Ecto neural progenitor cell (in vitro differentiated cells): ENCODE measurements around the gene ARHGAP27.
A peak's percentile ranks its signal among the peaks of the same experiment; 100 is the strongest.

Experiments
- DNase-seq: peaks from one replicate; pipeline ENCODE4 v3.0.0-alpha.2; 2018; ENCODE audit warnings: low spot score

The ARHGAP27 gene

GRCh38 chr17:45385331-45385997 is 47.2 kb downstream of the ARHGAP27 start:
- peak; percentile 98 for DNase-seq

DNA sequence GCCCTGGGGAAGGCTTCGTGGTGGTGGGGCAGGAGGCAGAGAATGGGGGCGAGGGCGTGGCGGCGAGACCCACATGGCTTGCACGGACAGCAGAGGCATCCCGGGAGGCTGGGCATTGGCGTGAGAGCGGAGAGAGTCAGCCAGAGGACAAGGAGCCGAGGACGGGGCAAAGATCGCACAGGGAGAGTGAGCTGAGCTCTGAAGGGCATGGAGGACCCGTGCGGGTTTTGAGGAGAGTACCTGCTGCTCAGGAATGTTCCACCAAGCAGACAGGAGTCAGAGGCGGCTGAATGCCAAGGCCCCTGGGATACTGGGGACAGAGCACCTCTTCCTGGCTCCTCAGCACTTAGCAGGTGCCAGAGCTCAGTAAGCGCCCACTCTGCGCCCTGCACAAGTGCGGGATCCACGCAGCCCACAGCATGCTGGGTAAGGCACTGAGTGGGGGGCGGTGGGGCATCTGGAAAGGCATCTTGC is 47.8 kb downstream of the ARHGAP27 start:
- DNase-seq, result peak; percentile 54

- no peak for DNase-seq
These were observed 48.5 kb downstream of the ARHGAP27 start for GRCh38 chr17:45384047-45384788.

DNA sequence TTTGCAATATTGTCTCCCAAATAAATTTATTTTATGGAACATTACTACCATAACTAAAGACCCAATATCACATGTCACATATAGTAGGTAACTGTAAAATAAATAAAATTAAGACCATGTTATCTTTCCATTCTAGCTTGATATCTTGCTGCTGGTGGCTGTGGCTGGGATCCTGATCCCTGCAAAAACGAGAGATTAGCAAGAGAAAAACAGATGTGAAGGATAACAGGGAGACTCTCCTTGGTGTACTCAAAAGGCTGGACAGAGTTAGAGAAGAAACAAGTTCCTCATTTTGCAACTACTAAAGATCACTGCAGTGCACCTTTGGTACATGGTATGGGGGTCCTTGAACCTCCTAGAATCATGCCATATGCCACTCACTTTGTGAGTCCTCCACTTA is 49.7 kb downstream of the ARHGAP27 start:
- no peak for DNase-seq

DNA sequence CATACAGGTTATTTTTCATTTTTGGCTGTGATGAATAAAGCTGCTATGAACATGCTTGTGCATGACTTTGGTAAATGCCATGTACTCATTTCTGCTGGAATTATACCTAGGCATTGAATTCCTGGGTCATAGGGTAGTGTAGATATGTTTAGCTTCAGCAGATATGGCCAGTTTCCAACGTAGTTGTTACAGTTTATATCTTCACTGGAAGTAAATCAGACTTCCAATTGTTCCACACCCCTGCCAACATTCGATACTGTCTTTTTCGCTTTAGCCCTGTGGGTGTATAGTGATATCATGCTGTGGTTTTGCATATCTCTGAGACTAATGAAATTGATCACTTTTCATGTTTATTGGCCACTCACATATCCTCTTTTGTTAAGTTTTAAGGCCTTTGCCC is 50.4 kb downstream of the ARHGAP27 start:
- DNase-seq, result no peak

GRCh38 chr17:45380991-45381390 is 51.7 kb downstream of the ARHGAP27 start:
- DNase-seq, result no peak

- DNase-seq, result no peak
These were observed 52.5 kb downstream of the ARHGAP27 start for GRCh38 chr17:45380046-45380765.

GRCh38 chr17:45377401-45377800 is 55.3 kb downstream of the ARHGAP27 start:
- no peak for DNase-seq

DNA sequence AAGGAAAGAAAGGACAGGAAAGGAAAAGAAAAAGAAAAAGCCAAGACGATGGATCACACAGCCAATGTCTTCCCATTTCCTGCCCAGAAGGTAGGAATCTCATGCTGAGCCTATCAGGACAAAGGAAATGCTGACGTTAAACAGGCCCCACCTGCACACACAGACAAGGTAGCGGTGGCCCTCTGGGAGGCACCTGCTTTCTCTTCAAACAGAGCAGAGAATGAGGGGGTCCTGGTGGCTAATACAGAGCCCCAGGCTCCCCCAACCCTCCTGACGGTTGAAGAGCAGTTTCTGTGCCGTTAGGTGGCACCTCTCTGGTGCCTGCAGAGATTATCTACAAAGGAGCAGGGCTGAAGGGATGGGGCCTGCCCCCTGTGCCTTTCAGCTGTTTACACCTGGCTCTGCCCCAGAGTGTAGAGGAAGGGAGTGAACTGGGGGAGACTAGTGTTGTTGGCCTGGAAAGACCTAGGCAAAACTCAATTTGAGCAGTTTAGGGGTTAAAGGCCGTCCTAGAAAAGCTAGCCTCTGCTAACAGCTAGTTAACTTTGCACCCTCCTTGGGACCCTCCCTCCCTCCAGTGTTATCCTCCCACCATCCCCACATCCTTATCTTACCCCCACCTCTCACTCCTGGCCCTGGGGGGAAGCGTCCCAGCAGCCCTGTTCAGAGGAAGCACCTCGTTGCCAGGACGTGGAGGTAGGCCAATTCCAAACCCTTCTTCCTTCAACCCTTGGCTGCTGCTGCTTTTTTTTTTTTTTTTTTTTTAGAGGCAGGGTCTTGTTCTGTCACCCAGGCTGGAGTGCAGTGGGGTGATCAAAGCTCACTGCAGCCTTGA is 56.3 kb downstream of the ARHGAP27 start:
- no peak for DNase-seq

DNA sequence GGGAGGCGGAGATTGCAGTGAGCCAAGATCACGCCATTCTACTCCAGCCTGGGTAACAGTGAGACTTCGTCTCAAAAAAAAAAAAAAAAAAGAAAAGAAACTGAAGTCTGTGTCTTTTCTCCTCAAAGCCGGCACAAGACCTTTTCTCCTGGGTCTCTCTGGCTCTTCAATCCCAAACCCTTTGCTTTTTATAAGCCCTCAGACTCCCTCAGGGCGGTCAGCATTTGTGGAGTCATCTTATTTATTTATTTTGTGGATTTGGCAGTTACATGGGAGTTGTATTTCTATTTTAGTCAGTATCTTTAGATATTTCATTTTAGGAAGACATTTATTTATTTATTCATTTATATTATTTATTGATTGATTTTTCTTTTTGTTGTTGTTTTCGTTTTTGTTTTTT is 58.2 kb downstream of the ARHGAP27 start:
- no peak for DNase-seq

DNA sequence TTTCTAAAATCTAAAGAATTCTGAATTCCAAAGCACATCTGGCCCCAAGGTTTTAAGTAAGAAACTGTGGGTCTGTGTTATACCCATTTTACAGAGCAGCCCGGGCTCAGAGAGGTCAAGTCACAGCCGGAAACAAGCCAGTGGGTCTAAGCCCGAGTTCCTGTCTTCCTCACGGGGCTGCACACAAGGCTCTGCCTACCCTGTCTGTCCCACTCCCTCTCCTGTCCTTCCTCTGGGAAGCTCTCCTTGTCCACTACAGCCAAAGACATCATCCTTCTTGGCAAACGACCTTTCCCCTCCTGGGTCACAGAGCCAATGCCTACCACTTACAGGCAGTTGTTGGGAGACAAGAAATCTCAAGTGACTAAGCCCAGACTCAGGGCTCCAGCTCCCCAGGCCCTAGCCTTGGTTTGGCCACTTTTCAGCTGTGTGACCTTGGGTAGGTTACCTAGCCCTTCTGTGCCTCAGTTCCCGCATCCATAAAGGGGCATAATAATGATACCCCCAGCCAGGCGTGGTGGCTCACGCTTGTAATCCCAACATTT is 60.3 kb downstream of the ARHGAP27 start:
- peak; percentile 47 for DNase-seq

DNA sequence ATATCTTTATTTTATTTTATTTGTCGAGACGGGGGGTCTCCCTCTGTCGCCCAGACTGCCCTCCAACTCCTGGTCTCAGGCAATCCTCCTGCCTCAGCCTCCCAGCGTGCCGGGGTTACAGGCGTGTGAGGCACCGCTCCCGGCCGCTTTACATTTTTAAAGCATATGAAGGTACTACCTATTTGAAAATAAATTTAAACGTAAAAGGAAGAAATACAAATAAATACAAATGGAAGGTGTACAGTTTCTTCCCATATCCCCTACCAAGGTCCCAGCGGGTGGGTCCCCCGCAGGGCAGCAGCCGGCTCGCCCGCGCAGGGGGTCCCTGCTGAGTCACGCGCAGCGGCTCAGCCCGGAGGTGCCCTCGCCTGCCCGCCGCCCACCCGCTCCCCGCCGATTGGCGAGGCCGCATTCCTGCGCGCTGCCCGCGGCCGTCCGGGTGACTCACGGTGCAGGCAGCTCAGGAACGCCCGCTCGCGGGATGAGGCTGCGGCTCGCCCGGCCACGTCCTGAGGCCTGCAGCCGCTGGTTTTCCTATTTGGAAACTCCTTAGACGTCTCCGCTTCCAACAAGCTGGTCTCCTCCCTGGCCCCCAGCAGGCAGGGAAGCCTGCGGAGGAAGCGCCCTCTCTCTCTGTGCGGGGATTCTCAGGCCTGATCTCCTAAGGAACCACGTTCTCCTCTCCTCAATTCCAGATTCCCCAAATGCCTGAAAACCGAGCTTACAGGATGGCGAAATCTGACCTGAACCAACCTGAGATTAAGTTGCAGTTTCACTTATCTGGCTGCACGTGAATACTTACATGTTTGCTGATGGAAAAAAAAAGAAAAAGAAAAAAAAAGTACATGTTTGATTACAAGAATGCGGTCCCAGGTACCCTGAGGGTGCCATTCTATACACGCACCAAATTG is 61.0 kb downstream of the ARHGAP27 start:
- peak; percentile 96 for DNase-seq

DNA sequence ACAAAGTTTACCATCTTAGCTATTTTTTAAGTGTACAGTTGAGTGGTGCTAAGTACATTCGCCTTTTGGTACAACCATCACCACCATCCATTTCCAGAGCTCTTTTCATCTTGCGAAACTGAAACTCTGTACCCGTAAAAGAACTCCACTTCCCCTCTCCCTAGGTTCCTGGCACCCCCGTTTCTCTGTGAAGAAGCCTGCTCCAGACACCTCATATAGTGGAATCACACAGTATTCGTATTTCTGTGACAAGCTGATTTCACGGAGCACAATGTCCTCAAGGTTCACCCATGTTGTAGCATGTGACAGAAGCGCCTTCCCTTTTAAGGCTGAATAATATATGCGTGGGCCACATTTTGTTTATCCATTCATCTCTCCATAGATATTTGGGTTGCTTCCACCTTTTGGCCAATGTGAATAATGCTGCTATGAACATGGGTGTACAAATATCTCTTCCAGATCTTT is 61.7 kb downstream of the ARHGAP27 start:
- DNase-seq, result peak; percentile 43

GRCh38 chr17:45369421-45369820 is 63.2 kb downstream of the ARHGAP27 start:
- peak; percentile 7 for DNase-seq

GRCh38 chr17:45368651-45369050 is 64.0 kb downstream of the ARHGAP27 start:
- peak; percentile 11 for DNase-seq

DNA sequence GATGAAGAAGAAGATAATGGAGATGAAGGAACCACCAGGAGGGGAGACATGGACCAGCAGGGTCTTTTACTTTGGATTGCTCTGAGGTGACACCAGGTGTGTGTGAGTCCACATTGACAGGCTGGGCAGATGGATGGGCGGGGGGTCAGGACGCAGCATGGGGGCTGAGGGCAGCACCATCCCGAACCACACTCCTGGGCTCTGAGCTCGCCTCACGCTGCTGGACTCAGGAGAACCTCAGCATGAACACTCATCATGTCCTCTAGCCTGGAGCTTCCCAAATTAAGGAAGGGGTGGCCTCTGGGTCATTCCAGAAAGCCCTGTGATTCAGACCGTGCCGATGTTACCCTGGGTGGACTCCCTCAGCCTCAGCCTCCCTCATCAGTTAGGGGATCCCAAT is 65.5 kb downstream of the ARHGAP27 start:
- peak; percentile 45 for DNase-seq

- DNase-seq, result peak; percentile 37
These were observed 66.0 kb downstream of the ARHGAP27 start for GRCh38 chr17:45366691-45367090.

DNA sequence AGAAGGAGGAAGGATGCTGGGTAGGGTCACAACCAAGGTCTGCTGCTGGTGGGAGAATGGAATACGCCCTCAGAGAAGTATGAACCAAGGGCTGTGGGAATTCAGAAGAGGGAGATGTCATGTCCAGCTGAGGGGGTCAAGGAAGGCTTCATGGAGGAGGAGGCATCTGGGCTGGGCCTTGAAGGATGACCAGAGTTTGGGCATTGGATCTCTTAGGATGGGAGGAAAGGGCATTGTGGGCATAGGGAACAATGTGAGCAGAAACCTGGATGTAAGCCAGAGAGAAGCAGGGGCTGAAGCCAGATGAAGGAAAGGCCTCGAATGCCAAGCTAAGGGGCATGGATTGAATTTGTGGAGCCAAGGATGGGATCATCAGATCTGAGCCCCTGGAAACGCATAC is 66.6 kb downstream of the ARHGAP27 start:
- DNase-seq, result peak; percentile 37

DNA sequence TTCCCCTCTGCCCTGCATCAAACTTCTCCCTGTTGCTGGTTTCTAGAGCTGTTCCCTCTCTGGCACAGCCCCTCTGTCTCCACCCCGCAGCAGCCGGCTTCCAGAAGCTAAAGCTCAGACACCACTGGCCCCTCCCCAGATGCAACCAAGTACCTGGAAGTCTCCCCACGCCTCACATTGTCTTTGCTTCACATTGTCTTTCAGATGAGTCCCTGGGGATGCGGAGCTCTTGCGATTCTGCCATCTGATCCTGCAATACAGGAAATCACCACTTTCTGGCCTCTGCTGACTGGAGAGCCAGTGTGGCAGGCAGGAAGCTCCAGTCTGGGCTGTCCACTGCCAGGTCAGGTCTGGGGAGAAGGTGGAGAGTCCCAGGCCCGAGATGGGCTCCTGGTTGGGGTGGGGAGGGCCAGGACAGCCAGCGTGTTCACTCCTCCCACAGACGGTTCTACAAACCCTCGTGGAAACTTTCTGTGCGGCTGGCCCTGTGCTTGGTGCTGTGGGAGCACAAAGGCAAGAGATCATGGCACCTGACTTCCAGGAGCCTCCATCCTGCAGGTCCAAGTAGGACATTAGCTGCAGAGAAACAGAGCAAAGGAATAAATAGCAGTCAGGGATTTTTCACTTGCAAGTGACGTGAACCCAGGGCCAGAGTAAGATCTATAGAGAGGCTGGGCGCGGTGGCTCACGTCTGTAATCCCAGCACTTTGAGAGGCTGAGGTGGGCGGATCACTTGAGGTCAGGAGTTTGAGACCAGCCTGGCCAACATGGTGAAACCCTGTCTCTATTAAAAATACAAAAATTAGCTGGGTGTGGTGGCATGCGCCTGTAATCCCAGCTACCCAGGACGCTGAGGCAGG is 67.9 kb downstream of the ARHGAP27 start:
- DNase-seq, result peak; percentile 66
